Common myeloid progenitor, CD34-positive (primary cell): ENCODE measurements around the gene KCTD18.

Source experiments
- CTCF ChIA-PET: fragments of 350-600 bp; sonication (Branson Sonifier 250); formaldehyde crosslinking; loops from one replicate; lab custom pipeline; 2021; ENCODE audit warnings: antibody characterized with exemption; lab: Charles Lee
- POLR2A ChIA-PET: fragments of 350-600 bp; sonication (Branson Sonifier 250); formaldehyde crosslinking; loops from one replicate; lab custom pipeline; 2021; ENCODE audit warnings: antibody characterized with exemption; lab: Charles Lee
- DNase-seq, 3 donors: peaks; one replicate each; pipeline versions ENCODE4 v3.0.0 to v3.0.0-alpha.2; 2013
- H3K27ac ChIP-seq, 2 experiments: 1 replicate in 1 of 2; 2 replicates in 1 of 2; pipeline ENCODE4 v1.7.0; 2013; ENCODE audit warnings: inconsistent platforms in 2 of 2, low read length in 2 of 2, mild to moderate bottlenecking in 2 of 2, low read depth in 1 of 2, moderate library complexity in 1 of 2; ENCODE audit not compliant: severe bottlenecking in 2 of 2, insufficient read depth in 1 of 2, poor library complexity in 1 of 2
- H3K27me3 ChIP-seq, 5 experiments: replicated peaks in 2 of 5; 1 replicate in 3 of 5; 2 replicates in 2 of 5; pipeline versions ENCODE4 v1.6.1 to v1.7.0; 2013; ENCODE audit warnings: low read length in 4 of 5, mild to moderate bottlenecking in 2 of 5, moderate library complexity in 2 of 5, inconsistent platforms in 1 of 5; ENCODE audit not compliant: insufficient read depth in 5 of 5, control insufficient read depth in 4 of 5
- H3K36me3 ChIP-seq, 4 experiments: 1 replicate in 2 of 4; 2 replicates in 2 of 4; pipeline versions ENCODE4 v1.6.1 to v1.7.0; 2013; ENCODE audit warnings: low read length in 3 of 4, control low read depth in 1 of 4, mild to moderate bottlenecking in 1 of 4; ENCODE audit not compliant: control insufficient read depth in 4 of 4, insufficient read depth in 4 of 4
- H3K4me1 ChIP-seq, 4 experiments: 1 replicate in 3 of 4; 2 replicates in 1 of 4; pipeline versions ENCODE4 v1.6.1 to v1.7.1; 2013; ENCODE audit warnings: low read length in 3 of 4, mild to moderate bottlenecking in 3 of 4, control low read depth in 1 of 4, inconsistent platforms in 1 of 4, moderate library complexity in 1 of 4; ENCODE audit not compliant: control insufficient read depth in 4 of 4, insufficient read depth in 4 of 4; ENCODE audit errors: control extremely low read depth in 1 of 4
- H3K4me3 ChIP-seq, 7 experiments: 1 replicate in 4 of 7; 2 replicates in 3 of 7; pipeline versions ENCODE4 v1.5.1 to v1.7.0; 2013; ENCODE audit warnings: mild to moderate bottlenecking in 7 of 7, low read length in 6 of 7, moderate library complexity in 6 of 7, inconsistent platforms in 2 of 7, low read depth in 2 of 7, control low read depth in 1 of 7; ENCODE audit not compliant: insufficient read depth in 4 of 7, control insufficient read depth in 1 of 7; ENCODE audit errors: extremely low read depth in 1 of 7
- H3K9me3 ChIP-seq, 5 experiments: 1 replicate in 4 of 5; 2 replicates in 1 of 5; pipeline versions ENCODE4 v1.6.1 to v1.7.1; 2013; ENCODE audit warnings: low read length in 4 of 5, mild to moderate bottlenecking in 2 of 5, inconsistent platforms in 1 of 5, low read depth in 1 of 5, moderate library complexity in 1 of 5; ENCODE audit not compliant: control insufficient read depth in 4 of 5, insufficient read depth in 2 of 5; ENCODE audit errors: control extremely low read depth in 1 of 5
- WGBS: methylation state at CpG from one replicate; pipeline ENCODE4 v1.1.5; 2013; ENCODE audit not compliant: insufficient coverage; 5-methylcytosine and 5-hydroxymethylcytosine counted together

KCTD18 gene

DNA sequence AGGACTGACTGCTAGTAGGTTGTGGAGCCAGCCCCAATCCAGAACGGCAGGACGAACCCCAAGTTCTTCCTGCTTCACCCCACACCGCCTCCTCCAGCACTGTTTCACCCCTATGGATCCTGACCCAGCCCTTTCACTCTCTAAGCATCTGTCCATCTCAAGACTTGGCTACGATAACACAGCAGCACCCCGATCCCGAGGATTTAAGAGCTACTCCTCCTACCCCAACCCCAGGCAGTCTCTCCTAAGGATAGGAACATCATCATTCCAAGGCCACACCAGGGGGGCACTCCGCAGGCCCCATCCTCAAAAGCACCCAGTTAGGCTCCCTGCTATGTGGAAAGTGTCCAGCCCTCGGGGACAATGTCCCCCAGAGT is 645 bp downstream of the KCTD18 start:
- Histone ChIP-seq H3K9me3 (no peaks in the 10 kb centered on the region), H3K27ac (peak overlapping the region; percentile 62 to 83), H3K36me3 (peaks cover 11 to 21% (median 12%) of the 10 kb centered on the region in 4 experiments), H3K4me3 (peak overlapping the region; percentile 52 to 95 (median 79)), H3K4me1 (peaks cover 5 to 16% (median 11%) of the 10 kb centered on the region in 4 experiments), H3K27me3 (no peaks in the 10 kb centered on the region)
- ChIA-PET CTCF (interaction anchor here (0.7 to 1.7 kb wide), 6 partner anchors 10 to 536 kb away, joined by 3 to 5 read pairs (median 3); no protein-coding TSS in a partner anchor), POLR2A (no interaction called here)
- DNase-seq = peak in 2 of 3 donors; percentile 15 to 24
- WGBS = 24% methylated on average over 8 of the region's 8 CpGs

DNA sequence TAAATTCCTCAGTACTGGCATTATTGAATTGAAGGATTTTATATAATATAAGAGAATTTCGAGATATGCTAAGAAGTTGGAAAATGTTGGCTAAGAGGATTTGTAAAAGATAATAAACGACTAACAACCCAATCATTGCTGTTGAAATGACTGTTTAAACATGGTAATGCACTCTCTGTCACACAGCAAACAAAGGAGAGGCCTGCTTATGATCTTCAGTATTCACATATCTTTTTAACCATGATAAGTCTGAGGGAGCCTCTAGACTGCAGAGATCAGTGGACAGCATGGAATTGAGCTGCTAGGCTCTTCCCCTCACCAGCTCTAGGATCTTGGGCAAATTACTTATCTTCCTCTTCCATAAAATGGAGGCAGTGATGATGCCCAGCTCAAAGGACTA is 2.7 kb downstream of the KCTD18 start:
- Histone ChIP-seq H3K36me3 (peaks cover 11 to 34% (median 18%) of the 10 kb centered on the region in 4 experiments), H3K4me3 (no peak overlapping the region), H3K4me1 (peaks cover 5 to 16% (median 11%) of the 10 kb centered on the region in 4 experiments), H3K27ac (no peak overlapping the region), H3K9me3 (no peaks in the 10 kb centered on the region), H3K27me3 (no peaks in the 10 kb centered on the region)
- ChIA-PET CTCF (interaction anchor here (1.1 to 1.6 kb wide), 3 partner anchors 11 to 23 kb away, joined by 3 to 11 read pairs (median 5); partner anchors contain the start of gene SGO2), POLR2A (no interaction called here)
- no peak for DNase-seq
- WGBS = no CpG with 5 or more reads among the region's 2 CpGs

DNA sequence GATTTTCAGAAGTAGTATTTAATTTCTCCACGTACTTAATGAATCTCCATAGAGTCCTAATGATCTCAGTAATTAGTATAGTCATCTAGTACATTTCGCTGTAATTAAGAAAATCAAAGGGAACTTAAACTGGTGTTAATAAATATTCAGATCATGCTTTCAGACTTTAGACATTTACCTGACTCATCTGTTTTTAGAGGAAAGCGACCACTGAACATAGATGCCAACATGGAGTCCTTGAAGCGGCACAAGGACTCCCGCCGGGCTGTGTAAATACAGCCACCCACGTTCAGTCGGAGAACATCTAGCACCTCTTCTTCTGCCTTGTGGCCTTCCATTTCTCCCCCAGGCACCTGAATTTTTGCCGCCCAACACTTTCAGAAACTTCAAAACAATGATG is 3.2 kb downstream of the KCTD18 start:
- Histone ChIP-seq H3K4me3 (no peak overlapping the region), H3K9me3 (no peaks in the 10 kb centered on the region), H3K4me1 (peaks cover 5 to 16% (median 11%) of the 10 kb centered on the region in 4 experiments), H3K27me3 (no peaks in the 10 kb centered on the region), H3K36me3 (peaks cover 11 to 35% (median 18%) of the 10 kb centered on the region in 4 experiments), H3K27ac (no peak overlapping the region)
- CTCF ChIA-PET = interaction anchor here (1.1 to 1.6 kb wide), 2 partner anchors 19 to 23 kb away, joined by 5 to 11 read pairs; partner anchors contain the start of gene SGO2
- 83% methylated on average over 6 of the region's 9 CpGs for WGBS
- DNase-seq = no peak
- POLR2A ChIA-PET = no interaction called here

DNA sequence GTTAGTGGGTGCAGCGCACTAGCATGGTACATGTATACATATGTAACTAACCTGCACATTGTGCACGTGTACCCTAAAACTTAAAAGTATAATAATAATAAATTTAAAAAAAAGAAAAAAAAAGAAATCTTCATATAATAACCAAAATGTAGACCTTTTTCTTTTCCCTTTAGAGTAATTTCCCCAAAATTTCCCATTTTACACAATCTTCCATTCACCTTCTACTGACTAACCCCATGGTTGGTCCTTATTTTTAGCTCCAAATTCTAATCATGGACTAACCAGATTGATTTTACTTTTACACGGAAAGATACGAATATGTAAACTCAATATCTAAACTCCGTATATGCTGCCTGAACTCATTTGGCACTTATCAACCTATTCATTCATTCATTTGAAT is 7.7 kb downstream of the KCTD18 start:
- no peaks in the 10 kb centered on the region for H3K9me3 ChIP-seq
- POLR2A ChIA-PET = no interaction called here
- DNase-seq = no peak
- no peak overlapping the region for H3K27ac ChIP-seq
- CTCF ChIA-PET = interaction anchor here (0.8 kb wide), 1 partner anchor 16 kb away, joined by 3 read pairs; no protein-coding TSS in a partner anchor
- 100% methylated on average over 2 of the region's 5 CpGs for WGBS
- no peaks in the 10 kb centered on the region for H3K4me1 ChIP-seq
- H3K36me3 ChIP-seq = peaks cover 12 to 47% (median 26%) of the 10 kb centered on the region in 4 experiments
- no peak overlapping the region for H3K4me3 ChIP-seq
- H3K27me3 ChIP-seq = no peaks in the 10 kb centered on the region

DNA sequence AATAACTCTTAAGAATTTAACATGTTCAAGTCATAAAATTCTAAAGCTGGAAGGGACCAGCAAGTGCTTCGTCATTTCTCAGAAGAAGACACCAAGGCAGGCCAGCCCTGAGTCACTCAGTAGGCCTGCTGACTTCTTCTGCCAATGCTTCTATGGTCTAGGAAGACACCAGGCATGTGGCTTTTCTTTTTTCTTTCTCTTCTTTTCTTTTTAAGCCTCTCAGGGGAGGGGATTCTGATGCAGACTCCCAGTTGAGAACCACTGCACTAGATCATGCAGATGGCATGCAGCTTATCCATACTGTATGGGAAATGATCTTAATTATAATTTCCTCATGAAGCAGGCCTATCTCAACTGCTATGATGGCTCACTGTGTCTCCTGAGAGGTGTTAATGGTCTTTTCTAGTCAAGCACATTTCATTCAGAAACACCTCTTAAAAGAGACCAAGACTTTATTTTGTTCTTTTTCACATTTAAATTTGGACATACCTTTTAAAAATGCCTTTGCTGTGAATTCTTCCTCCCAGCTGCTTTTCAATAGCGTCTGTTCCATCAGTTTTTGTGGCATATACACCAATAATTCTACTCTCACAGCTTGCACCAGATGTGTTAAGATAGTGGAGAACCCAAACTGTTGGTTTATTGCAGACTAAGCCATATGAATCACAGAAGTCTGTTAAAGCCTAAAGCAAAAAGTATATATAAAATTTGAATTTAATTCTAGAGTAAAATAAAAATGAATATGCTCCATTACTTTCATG is 11.3 kb downstream of the KCTD18 start:
- Histone ChIP-seq H3K36me3 (peaks cover 5 to 50% (median 26%) of the 10 kb centered on the region in 4 experiments), H3K9me3 (no peaks in the 10 kb centered on the region), H3K27me3 (no peaks in the 10 kb centered on the region), H3K4me1 (no peaks in the 10 kb centered on the region), H3K4me3 (no peak overlapping the region), H3K27ac (no peak overlapping the region)
- ChIA-PET POLR2A (interaction anchor here (0.6 kb wide), 1 partner anchor 530 kb away, joined by 3 read pairs; no protein-coding TSS in a partner anchor), CTCF (interaction anchor here (0.6 to 2.1 kb wide), 6 partner anchors 11 to 205 kb away, joined by 3 to 6 read pairs (median 3); partner anchors contain the start of gene KCTD18)
- no peak for DNase-seq
- 100% methylated on average over 1 of the region's 2 CpGs for WGBS

DNA sequence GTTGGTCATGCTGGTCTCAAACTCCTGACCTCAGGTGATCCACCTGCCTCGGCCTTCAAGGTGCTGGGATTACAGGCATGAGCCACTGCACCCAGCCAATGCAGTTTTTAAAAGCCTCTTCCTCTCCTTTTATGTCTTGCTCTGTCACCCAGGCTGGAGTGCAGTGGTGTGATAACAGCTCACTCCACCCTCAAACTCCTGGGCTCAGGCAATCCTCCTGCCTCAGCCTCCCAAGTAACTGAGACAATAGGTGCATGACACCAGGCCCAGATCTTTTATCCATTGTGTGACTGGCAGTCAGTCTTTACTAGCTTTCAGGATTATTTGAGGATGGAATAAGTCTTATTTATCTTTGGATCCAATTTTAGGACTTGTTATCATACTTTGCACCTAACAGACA is 13.2 kb downstream of the KCTD18 start:
- no peaks in the 10 kb centered on the region for H3K27me3 ChIP-seq
- 100% methylated on average over 1 of the region's 1 CpG for WGBS
- peaks cover 12 to 57% (median 30%) of the 10 kb centered on the region in 4 experiments for H3K36me3 ChIP-seq
- H3K9me3 ChIP-seq = no peaks in the 10 kb centered on the region
- POLR2A ChIA-PET = no interaction called here
- no peak overlapping the region for H3K4me3 ChIP-seq
- CTCF ChIA-PET = interaction anchor here (0.6 to 2.1 kb wide), 5 partner anchors 11 to 641 kb away, joined by 3 to 6 read pairs (median 3); no protein-coding TSS in a partner anchor
- H3K27ac ChIP-seq = no peak overlapping the region
- no peaks in the 10 kb centered on the region for H3K4me1 ChIP-seq
- no peak for DNase-seq

DNA sequence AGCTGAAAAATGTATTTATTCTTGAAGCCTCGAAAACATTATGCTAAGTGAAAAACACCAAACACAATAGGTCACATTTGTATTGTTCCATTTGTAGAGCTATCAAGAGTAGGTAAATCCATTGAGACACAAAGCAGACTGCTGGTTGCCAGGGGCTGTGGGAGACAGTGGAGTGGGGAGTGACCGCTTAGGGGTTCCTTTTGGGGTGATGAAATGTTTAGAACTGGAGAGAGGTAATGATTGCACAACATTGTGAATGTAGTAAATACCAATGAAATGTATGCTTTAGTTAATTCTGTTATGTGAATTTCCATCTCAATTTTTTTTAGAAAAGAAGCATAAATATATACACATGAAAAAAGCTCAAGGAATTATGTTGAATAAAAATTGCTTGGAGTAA is 15.8 kb downstream of the KCTD18 start:
- POLR2A ChIA-PET = interaction anchor here (0.5 kb wide), 1 partner anchor 209 kb away, joined by 3 read pairs; no protein-coding TSS in a partner anchor

More for the DNA sequence above, 15.8 kb downstream of the KCTD18 start:
- Histone ChIP-seq H3K4me1 (no peaks in the 10 kb centered on the region), H3K9me3 (no peaks in the 10 kb centered on the region), H3K36me3 (peaks cover 21 to 80% (median 44%) of the 10 kb centered on the region in 4 experiments), H3K27ac (no peak overlapping the region), H3K27me3 (no peaks in the 10 kb centered on the region), H3K4me3 (no peak overlapping the region)
- no peak for DNase-seq
- WGBS = 100% methylated on average over 2 of the region's 2 CpGs
- CTCF ChIA-PET = interaction anchor here (2.3 kb wide), 1 partner anchor 11 kb away, joined by 9 read pairs; no protein-coding TSS in a partner anchor
